WTC11 (cell line): ENCODE data around the gene RNF25.

Source experiments
- CREB1 ChIP-seq: sonication (generic); formaldehyde crosslinking; IDR thresholded peaks from 2 replicates; pipeline ENCODE4 v1.8.0; 2023; ENCODE audit warnings: mild to moderate bottlenecking, missing genetic modification reagents
- FOXP1 ChIP-seq: sonication (generic); formaldehyde crosslinking; IDR thresholded peaks from 2 replicates; pipeline ENCODE4 v1.8.0; 2022; ENCODE audit warnings: missing genetic modification reagents, mild to moderate bottlenecking, moderate library complexity, borderline replicate concordance
- NFE2L1 ChIP-seq: sonication (generic); formaldehyde crosslinking; IDR thresholded peaks from 2 replicates; pipeline ENCODE4 v1.8.1; 2023; ENCODE audit warnings: missing genetic modification reagents
- SMAD4 ChIP-seq: sonication (generic); formaldehyde crosslinking; IDR thresholded peaks from 2 replicates; pipeline ENCODE4 v1.8.0; 2022; ENCODE audit warnings: mild to moderate bottlenecking, missing genetic modification reagents
- TF ChIP-seq, protein P1 (sequence below): fragments of 200-600 bp; IDR thresholded peaks from 2 replicates; pipeline ENCODE4 v1.8.0; 2022; ENCODE audit warnings: antibody characterized with exemption
- TF ChIP-seq, protein P2 (sequence below): sonication (generic); formaldehyde crosslinking; IDR thresholded peaks from 2 replicates; pipeline ENCODE4 v1.8.1; 2022; ENCODE audit warnings: low read depth, mild to moderate bottlenecking, moderate library complexity, missing genetic modification reagents, borderline replicate concordance

DNA sequence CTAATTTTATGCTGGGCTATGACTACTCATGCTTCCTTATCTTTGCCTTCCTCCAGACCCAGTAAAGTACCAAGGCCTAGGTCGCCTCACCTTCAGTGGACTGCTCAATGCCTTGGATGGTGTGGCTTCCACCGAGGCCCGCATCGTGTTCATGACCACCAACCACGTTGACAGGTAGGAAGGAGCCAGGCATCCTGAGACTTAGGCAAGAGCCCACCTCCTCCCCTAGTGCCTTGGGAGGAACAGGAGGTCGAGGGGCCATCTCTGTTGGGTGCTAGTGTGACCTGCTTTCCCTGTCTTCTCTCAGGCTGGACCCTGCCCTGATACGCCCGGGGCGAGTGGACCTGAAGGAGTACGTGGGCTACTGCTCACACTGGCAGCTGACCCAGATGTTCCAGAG is 9.0 kb downstream of the RNF25 start:
- TF ChIP-seq, protein P1, sequence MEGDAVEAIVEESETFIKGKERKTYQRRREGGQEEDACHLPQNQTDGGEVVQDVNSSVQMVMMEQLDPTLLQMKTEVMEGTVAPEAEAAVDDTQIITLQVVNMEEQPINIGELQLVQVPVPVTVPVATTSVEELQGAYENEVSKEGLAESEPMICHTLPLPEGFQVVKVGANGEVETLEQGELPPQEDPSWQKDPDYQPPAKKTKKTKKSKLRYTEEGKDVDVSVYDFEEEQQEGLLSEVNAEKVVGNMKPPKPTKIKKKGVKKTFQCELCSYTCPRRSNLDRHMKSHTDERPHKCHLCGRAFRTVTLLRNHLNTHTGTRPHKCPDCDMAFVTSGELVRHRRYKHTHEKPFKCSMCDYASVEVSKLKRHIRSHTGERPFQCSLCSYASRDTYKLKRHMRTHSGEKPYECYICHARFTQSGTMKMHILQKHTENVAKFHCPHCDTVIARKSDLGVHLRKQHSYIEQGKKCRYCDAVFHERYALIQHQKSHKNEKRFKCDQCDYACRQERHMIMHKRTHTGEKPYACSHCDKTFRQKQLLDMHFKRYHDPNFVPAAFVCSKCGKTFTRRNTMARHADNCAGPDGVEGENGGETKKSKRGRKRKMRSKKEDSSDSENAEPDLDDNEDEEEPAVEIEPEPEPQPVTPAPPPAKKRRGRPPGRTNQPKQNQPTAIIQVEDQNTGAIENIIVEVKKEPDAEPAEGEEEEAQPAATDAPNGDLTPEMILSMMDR, result no peak
- TF ChIP-seq NFE2L1 (CRISPR knock-in tag) (no peak), CREB1 (CRISPR knock-in tag) (no peak), SMAD4 (no peak), FOXP1 (CRISPR knock-in tag) (no peak)
- TF ChIP-seq, protein P2, sequence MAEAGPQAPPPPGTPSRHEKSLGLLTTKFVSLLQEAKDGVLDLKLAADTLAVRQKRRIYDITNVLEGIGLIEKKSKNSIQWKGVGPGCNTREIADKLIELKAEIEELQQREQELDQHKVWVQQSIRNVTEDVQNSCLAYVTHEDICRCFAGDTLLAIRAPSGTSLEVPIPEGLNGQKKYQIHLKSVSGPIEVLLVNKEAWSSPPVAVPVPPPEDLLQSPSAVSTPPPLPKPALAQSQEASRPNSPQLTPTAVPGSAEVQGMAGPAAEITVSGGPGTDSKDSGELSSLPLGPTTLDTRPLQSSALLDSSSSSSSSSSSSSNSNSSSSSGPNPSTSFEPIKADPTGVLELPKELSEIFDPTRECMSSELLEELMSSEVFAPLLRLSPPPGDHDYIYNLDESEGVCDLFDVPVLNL, result no peak
